ENCODE results near the gene CEP85L. TPM values are rescaled to one million over a fixed set of nuclear protein-coding genes. Genes with fewer than 3 reads are reported as not detected.

CEP85L gene
- total RNA-seq, 1 experiment from 2014 or later: 5.8 TPM

DNA sequence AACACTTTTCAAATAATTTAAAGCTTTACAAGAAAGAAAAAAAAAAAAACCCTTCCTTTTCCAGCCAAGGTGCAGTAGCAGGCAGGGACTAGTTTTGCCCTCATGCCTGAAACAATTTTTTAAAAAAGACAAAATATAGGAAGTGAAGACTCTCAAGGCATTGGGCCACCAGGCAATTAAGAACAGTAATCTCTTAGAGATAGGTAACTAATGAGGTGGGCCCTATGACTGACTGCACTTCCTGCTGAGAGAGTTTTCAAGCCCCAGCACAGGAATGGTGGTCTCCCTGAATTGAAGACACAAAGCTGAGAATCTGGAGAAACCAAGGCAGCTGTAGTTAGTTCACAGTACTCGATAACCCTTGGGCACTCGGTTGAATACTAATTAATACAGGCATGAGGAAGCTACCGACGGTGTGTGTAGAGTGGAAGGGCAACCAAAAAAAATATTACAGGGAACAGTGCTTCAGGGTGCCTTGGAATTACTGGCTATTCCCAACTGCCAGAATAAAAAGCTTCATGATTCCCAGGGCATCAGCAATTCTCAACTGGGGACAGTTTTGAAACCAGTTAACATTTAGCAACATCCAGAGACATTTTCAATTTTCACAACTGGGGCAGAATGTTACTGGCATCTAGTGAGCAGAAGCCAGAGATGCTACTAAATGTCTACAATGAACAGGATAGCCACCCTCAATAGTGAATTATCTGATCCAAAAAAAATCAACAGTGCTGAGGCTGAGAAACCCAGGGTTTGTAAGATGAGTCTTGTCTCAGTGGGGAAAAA is 139.3 kb downstream of the CEP85L start:
- CTCF ChIA-PET: interaction anchor here (0.9 kb wide), 1 partner anchor 9 kb away, joined by 3 read pairs; no protein-coding TSS in a partner anchor
- no peaks in the 10 kb centered on the region for H3K36me3 Mint-ChIP-seq (ENCODE audit: insufficient read depth, unreplicated experiment)
- H3K4me1 Mint-ChIP-seq (ENCODE audit: low read depth, unreplicated experiment): no peaks in the 10 kb centered on the region
- intact Hi-C loops (cut with micrococcal nuclease; ENCODE audit: unreplicated experiment): no loop called here
- BruUV-seq (replicated peaks): no TSS peak
- no peak for DNase-seq
- no peaks in the 10 kb centered on the region for H3K9me3 Mint-ChIP-seq (ENCODE audit: low read depth, unreplicated experiment)
- no peak overlapping the region for H3K4me3 Mint-ChIP-seq (ENCODE audit: low read depth, unreplicated experiment)
- H3K27ac Mint-ChIP-seq (ENCODE audit: unreplicated experiment): no peak overlapping the region
- TF ChIP-seq, protein P1, sequence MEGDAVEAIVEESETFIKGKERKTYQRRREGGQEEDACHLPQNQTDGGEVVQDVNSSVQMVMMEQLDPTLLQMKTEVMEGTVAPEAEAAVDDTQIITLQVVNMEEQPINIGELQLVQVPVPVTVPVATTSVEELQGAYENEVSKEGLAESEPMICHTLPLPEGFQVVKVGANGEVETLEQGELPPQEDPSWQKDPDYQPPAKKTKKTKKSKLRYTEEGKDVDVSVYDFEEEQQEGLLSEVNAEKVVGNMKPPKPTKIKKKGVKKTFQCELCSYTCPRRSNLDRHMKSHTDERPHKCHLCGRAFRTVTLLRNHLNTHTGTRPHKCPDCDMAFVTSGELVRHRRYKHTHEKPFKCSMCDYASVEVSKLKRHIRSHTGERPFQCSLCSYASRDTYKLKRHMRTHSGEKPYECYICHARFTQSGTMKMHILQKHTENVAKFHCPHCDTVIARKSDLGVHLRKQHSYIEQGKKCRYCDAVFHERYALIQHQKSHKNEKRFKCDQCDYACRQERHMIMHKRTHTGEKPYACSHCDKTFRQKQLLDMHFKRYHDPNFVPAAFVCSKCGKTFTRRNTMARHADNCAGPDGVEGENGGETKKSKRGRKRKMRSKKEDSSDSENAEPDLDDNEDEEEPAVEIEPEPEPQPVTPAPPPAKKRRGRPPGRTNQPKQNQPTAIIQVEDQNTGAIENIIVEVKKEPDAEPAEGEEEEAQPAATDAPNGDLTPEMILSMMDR (IDR thresholded peaks at IDR 0.05; ENCODE audit: unreplicated experiment): no peak
- no peaks in the 10 kb centered on the region for H3K27me3 Mint-ChIP-seq (ENCODE audit: unreplicated experiment)

DNA sequence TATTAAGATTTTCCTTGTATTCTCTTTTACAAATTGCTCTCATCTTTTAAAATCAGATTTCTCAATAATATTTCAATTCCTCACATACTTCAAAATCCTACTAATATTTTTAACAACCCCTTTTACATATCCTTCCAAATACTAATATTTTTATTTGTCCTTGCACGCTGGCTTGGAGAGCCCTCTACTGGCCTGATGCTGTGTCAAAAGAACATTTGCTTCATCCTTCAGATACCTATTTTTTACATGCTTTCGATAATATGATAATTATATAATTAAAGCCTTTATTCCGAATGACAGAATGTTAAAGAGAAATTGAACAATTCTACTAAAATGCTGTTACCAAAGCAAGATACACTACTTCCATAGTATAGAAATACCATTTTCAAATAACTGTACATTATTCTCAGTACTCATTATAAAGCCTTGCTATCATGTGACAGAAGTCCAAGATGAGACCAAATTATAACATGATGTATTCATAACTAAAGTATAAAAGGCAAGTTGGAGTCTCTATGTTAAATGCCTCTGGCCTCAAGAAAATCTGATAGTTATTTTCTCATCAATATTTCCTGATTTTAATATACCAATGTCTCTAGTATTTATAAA is 142.3 kb downstream of the CEP85L start:
- CTCF ChIA-PET: no interaction called here
- peak; percentile 34 for DNase-seq
- H3K4me3 Mint-ChIP-seq (ENCODE audit: low read depth, unreplicated experiment): no peak overlapping the region
- BruUV-seq (replicated peaks): no TSS peak
- H3K9me3 Mint-ChIP-seq (ENCODE audit: low read depth, unreplicated experiment): no peaks in the 10 kb centered on the region
- intact Hi-C loops (cut with micrococcal nuclease; ENCODE audit: unreplicated experiment): loop anchor here (1.0 to 2.0 kb wide), 5 partner anchors 42 to 668 kb away; no protein-coding TSS in a partner anchor
- no peaks in the 10 kb centered on the region for H3K36me3 Mint-ChIP-seq (ENCODE audit: insufficient read depth, unreplicated experiment)
- no peak overlapping the region for H3K27ac Mint-ChIP-seq (ENCODE audit: unreplicated experiment)
- H3K27me3 Mint-ChIP-seq (ENCODE audit: unreplicated experiment): no peaks in the 10 kb centered on the region
- TF ChIP-seq, protein P1 (IDR thresholded peaks at IDR 0.05; ENCODE audit: unreplicated experiment): no peak
- H3K4me1 Mint-ChIP-seq (ENCODE audit: low read depth, unreplicated experiment): no peaks in the 10 kb centered on the region

DNA sequence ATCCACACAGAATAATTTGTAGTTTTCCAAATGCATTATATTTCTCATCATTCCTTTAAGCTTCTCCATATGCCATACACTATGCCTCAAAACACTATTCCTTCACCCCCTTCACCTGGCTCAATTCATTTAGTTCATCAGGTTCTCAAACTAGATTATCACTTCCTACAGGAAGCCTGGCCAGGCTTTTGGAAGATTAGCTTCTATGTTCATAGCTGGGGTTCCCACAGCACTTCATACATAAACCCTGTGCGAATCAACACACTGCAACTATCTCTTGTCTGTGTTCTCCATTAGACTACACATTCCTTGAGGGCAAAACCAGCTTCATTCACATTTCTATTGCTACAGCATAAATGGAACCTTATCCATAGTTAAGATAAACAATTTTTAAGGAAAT is 143.8 kb downstream of the CEP85L start:
- Mint-ChIP-seq H3K4me1 (ENCODE audit: low read depth, unreplicated experiment) (no peaks in the 10 kb centered on the region), H3K27me3 (ENCODE audit: unreplicated experiment) (no peaks in the 10 kb centered on the region), H3K36me3 (ENCODE audit: insufficient read depth, unreplicated experiment) (no peaks in the 10 kb centered on the region), H3K27ac (ENCODE audit: unreplicated experiment) (no peak overlapping the region), H3K9me3 (ENCODE audit: low read depth, unreplicated experiment) (no peaks in the 10 kb centered on the region), H3K4me3 (ENCODE audit: low read depth, unreplicated experiment) (no peak overlapping the region)
- TF ChIP-seq, protein P1 (IDR thresholded peaks at IDR 0.05; ENCODE audit: unreplicated experiment): no peak
- intact Hi-C loops (cut with micrococcal nuclease; ENCODE audit: unreplicated experiment): loop anchor here (2.0 kb wide), 2 partner anchors 43 to 531 kb away; no protein-coding TSS in a partner anchor
- no TSS peak for BruUV-seq (replicated peaks)
- DNase-seq: no peak
- CTCF ChIA-PET: no interaction called here

DNA sequence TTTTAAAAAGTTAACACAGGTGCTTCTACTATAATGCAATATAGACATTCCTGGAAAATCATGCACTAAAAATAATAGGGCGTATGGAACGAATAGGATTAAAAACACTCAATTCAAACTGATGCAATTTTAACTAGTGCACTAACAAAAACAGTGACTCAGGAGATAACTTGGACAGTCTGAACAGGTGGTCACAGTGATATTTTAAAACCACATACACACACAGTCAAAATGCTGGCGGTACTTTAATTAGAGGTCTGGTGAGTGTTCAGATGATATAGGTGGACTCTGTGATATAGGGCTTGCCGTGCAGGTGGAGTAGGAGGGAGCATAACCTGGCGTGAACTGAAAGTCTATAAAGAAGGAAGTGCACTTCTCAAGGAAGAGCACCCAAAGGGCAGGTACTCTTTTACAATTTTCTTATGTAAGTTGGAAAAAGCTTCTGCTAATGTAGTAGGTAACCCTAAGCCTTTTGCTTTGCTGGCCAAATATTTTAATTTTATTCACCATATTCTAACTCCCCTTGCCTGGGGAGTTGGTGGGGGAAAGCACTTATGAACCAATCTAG is 145.2 kb downstream of the CEP85L start:
- H3K27me3 Mint-ChIP-seq (ENCODE audit: unreplicated experiment): no peaks in the 10 kb centered on the region
- DNase-seq: no peak
- H3K4me1 Mint-ChIP-seq (ENCODE audit: low read depth, unreplicated experiment): no peaks in the 10 kb centered on the region
- CTCF ChIA-PET: no interaction called here
- peaks cover 3% of the 10 kb centered on the region for H3K9me3 Mint-ChIP-seq (ENCODE audit: low read depth, unreplicated experiment)
- no peaks in the 10 kb centered on the region for H3K36me3 Mint-ChIP-seq (ENCODE audit: insufficient read depth, unreplicated experiment)
- no peak overlapping the region for H3K4me3 Mint-ChIP-seq (ENCODE audit: low read depth, unreplicated experiment)
- no TSS peak for BruUV-seq (replicated peaks)
- TF ChIP-seq, protein P1 (IDR thresholded peaks at IDR 0.05; ENCODE audit: unreplicated experiment): no peak
- H3K27ac Mint-ChIP-seq (ENCODE audit: unreplicated experiment): no peak overlapping the region
- intact Hi-C loops (cut with micrococcal nuclease; ENCODE audit: unreplicated experiment): no loop called here

All from Calu3 (cell line).